Immature natural killer cell (primary cell): Measurements from ENCODE around the gene WDR12. TPM values are rescaled to one million over a fixed set of nuclear protein-coding genes. Genes with fewer than 3 reads are reported as not detected.

Source experiments
- polyA plus RNA-seq, 3 donors: library from polyadenylated mRNA; unstranded; fragments of 300-500 nt; fragmentation: Illumina TruSeq; gene quantifications; one replicate each; pipeline ENCODE4 v1.2.3, GENCODE V29; 2021

WDR12 gene
- polyA plus RNA-seq, 3 donors from 2014 or later = 5.3 to 21.8 (median 17.8) TPM

Other genes with a start within 250 kb of the WDR12 start
- gene ICA1L, start 39.9 kb downstream of the WDR12 start, polyA plus RNA-seq = 1 to 10 TPM; 4.6 to 4.9 (median 4.7) TPM
- 1 to 10 TPM; 1.5 to 5.4 (median 2.9) TPM for gene CARF, start 602 bp upstream of the WDR12 start, polyA plus RNA-seq
- gene NBEAL1, start 103.2 kb upstream of the WDR12 start, polyA plus RNA-seq = 1 to 10 TPM; 2.1 to 6.8 (median 6.4) TPM